Tibial artery (tissue), 4 donors: Measurements from ENCODE around the gene PSD.

Source experiments
- DNase-seq, 2 donors: peaks; one replicate each; pipeline ENCODE4 v3.0.0-alpha.2; 2019
- H3K27ac ChIP-seq, 2 donors: fragments of 200-600 bp; sonication (generic) in 1 of 2; 1 replicate in 1 of 2; 2 replicates in 1 of 2; pipeline ENCODE4 v1.5.1; 2018 to 2019; ENCODE audit warnings: mild to moderate bottlenecking in 1 of 2
- H3K27me3 ChIP-seq, 2 donors: fragments of 200-600 bp; sonication (generic) in 1 of 2; one replicate each; pipeline versions ENCODE4 v1.5.1 to v1.6.0; 2016 to 2019
- H3K36me3 ChIP-seq, 3 donors: fragments of 200-600 bp; sonication (generic) in 2 of 3; one replicate each; pipeline ENCODE4 v1.5.1; 2016 to 2019; ENCODE audit warnings: mild to moderate bottlenecking in 2 of 3
- H3K4me1 ChIP-seq, 4 donors: fragments of 200-600 bp; sonication (generic) in 2 of 4; 1 replicate in 3 of 4; 2 replicates in 1 of 4; pipeline ENCODE4 v1.5.1; 2016 to 2019
- H3K4me3 ChIP-seq, 2 donors: fragments of 200-600 bp; sonication (generic) in 1 of 2; 1 replicate in 1 of 2; 2 replicates in 1 of 2; pipeline ENCODE4 v1.5.1; 2018 to 2019; ENCODE audit warnings: mild to moderate bottlenecking in 2 of 2
- H3K9me3 ChIP-seq, 3 donors: fragments of 200-600 bp; sonication (generic) in 1 of 3; one replicate each; pipeline ENCODE4 v1.5.1; 2016 to 2019
- CTCF ChIP-seq, 2 experiments: fragments of 200-600 bp in 1 of 2; fragments of 450-650 bp in 1 of 2; IDR thresholded peaks; one replicate each; pipeline ENCODE4 v1.5.1; 2017 to 2019; ENCODE audit warnings: antibody characterized with exemption in 2 of 2, mild to moderate bottlenecking in 1 of 2, moderate library complexity in 1 of 2
- intact Hi-C: fragments of 100-400 bp; cut with DNase I; formaldehyde crosslinking; loops from one replicate; pipeline ENCODE4 v1.15.0; 2023; ENCODE audit warnings: low total_unique reads

PSD gene

GRCh38 chr10:102397222-102398171 is 21.1 kb downstream of the PSD start:
- Histone ChIP-seq H3K9me3 (no peaks in the 10 kb centered on the region), H3K27ac (no peak overlapping the region), H3K36me3 (peaks cover 12 to 34% (median 14%) of the 10 kb centered on the region in 3 donors), H3K4me1 (peaks cover 5 to 47% (median 31%) of the 10 kb centered on the region in 4 donors), H3K4me3 (no peak overlapping the region), H3K27me3 (no peaks in the 10 kb centered on the region)
- intact Hi-C loops, result no loop called here
- no peak for DNase-seq
- no peak for TF ChIP-seq CTCF (IDR thresholded peaks at IDR 0.05)

- peaks cover 7 to 27% (median 8%) of the 10 kb centered on the region in 3 donors for H3K36me3 ChIP-seq
- no peak for TF ChIP-seq CTCF (IDR thresholded peaks at IDR 0.05)
- H3K9me3 ChIP-seq, result no peaks in the 10 kb centered on the region
- DNase-seq, result no peak
- peaks cover 5 to 47% (median 31%) of the 10 kb centered on the region in 4 donors for H3K4me1 ChIP-seq
- peak overlapping the region in 1 of 2 donors; percentile 79 for H3K4me3 ChIP-seq
- intact Hi-C loops, result no loop called here
- no peaks in the 10 kb centered on the region for H3K27me3 ChIP-seq
- H3K27ac ChIP-seq, result peak overlapping the region; percentile 91 to 93
Observed at GRCh38 chr10:102396730-102397151, 21.8 kb downstream of the PSD start.

- no peaks in the 10 kb centered on the region for H3K27me3 ChIP-seq
- peak overlapping the region; percentile 91 to 93 for H3K27ac ChIP-seq
- DNase-seq, result no peak
- peaks cover 5 to 47% (median 31%) of the 10 kb centered on the region in 4 donors for H3K4me1 ChIP-seq
- intact Hi-C loops, result no loop called here
- H3K36me3 ChIP-seq, result peaks cover 3 to 22% (median 4%) of the 10 kb centered on the region in 3 donors
- peak overlapping the region; percentile 64 to 79 for H3K4me3 ChIP-seq
- H3K9me3 ChIP-seq, result no peaks in the 10 kb centered on the region
- TF ChIP-seq CTCF (IDR thresholded peaks at IDR 0.05), result no peak
Observed at GRCh38 chr10:102396317-102396650, 22.3 kb downstream of the PSD start.

- intact Hi-C loops, result no loop called here
- Histone ChIP-seq H3K36me3 (peaks cover 0 to 16% (median 0%) of the 10 kb centered on the region in 3 donors), H3K4me1 (peaks cover 5 to 47% (median 31%) of the 10 kb centered on the region in 4 donors), H3K9me3 (no peaks in the 10 kb centered on the region), H3K4me3 (peak within 1 kb of the TSS; percentile 64 to 79), H3K27me3 (no peaks in the 10 kb centered on the region), H3K27ac (peak within 1 kb of the TSS; percentile 91 to 93)
- peak; percentile 90 to 95 for DNase-seq
- TF ChIP-seq CTCF (IDR thresholded peaks at IDR 0.05), result no peak
Observed at GRCh38 chr10:102395400-102396316, 22.9 kb downstream of the PSD start, which contains the start of gene NFKB2. Gene NFKB2, plus strand, starts transcription at chr10:102395705. Its CDS starts 255 bp downstream, at chr10:102395960.

GRCh38 chr10:102394801-102395399 is 23.7 kb downstream of the PSD start:
- peaks cover 4 to 43% (median 28%) of the 10 kb centered on the region in 4 donors for H3K4me1 ChIP-seq
- no peak for DNase-seq
- no peaks in the 10 kb centered on the region for H3K9me3 ChIP-seq
- peaks cover 0 to 16% (median 0%) of the 10 kb centered on the region in 3 donors for H3K36me3 ChIP-seq
- intact Hi-C loops, result no loop called here
- no peak for TF ChIP-seq CTCF (IDR thresholded peaks at IDR 0.05)
- H3K27ac ChIP-seq, result peak overlapping the region; percentile 91 to 93
- peak overlapping the region; percentile 64 to 79 for H3K4me3 ChIP-seq
- no peaks in the 10 kb centered on the region for H3K27me3 ChIP-seq
